ENCODE measurements around the gene DNAJC4. TPM values are rescaled to one million over a fixed set of nuclear protein-coding genes. Genes with fewer than 3 reads are reported as not detected.
A peak's percentile ranks its signal among the peaks of the same experiment; 100 is the strongest.

The DNAJC4 gene
- total and polyA plus RNA-seq, 9 of the 15 experiments (the other 6 are each of a cell fraction or from before 2014, with no cell fraction given), result 4.0 to 32.6 (median 19.9) TPM

- TF ChIP-seq TFAP4 (CRISPR knock-in tag; IDR thresholded peaks at IDR 0.05; ENCODE audit: borderline replicate concordance) (no peak), KDM5B (IDR thresholded peaks at IDR 0.05; ENCODE audit: insufficient replicate concordance, low read depth, low read length) (peak; percentile 16), POLR2A (conservative IDR thresholded peaks at IDR 0.05) (no peak), RERE (CRISPR knock-in tag; IDR thresholded peaks at IDR 0.05; ENCODE audit: borderline replicate concordance) (no peak), ELK1 (CRISPR knock-in tag; IDR thresholded peaks at IDR 0.05) (no peak), XRCC5 (IDR thresholded peaks at IDR 0.05; ENCODE audit: low read depth, low read length) (no peak), RBM25 (IDR thresholded peaks at IDR 0.05; ENCODE audit: low read depth, low read length, severe bottlenecking) (peak; percentile 57), ZNF740 (CRISPR knock-in tag; IDR thresholded peaks at IDR 0.05) (0 out of 2 replicates have a peak, but pooled peaks have one; percentile 10), ZNF740 (tag; IDR thresholded peaks at IDR 0.05) (no peak), YY1 (IDR thresholded peaks at IDR 0.05; ENCODE audit: borderline replicate concordance in 1 of 3, control insufficient read depth in 1 of 3, extremely low read depth in 1 of 3, insufficient read depth in 3 of 3, insufficient read length in 1 of 3, insufficient replicate concordance in 2 of 3, low read depth in 1 of 3, low read length in 2 of 3) (peak in 1 of 3 experiments; percentile 14), ZBTB17 (CRISPR knock-in tag; IDR thresholded peaks at IDR 0.05) (no peak), NKRF (IDR thresholded peaks at IDR 0.05; ENCODE audit: borderline replicate concordance) (no peak), KLF6 (CRISPR knock-in tag; IDR thresholded peaks at IDR 0.05; ENCODE audit: borderline replicate concordance) (no peak), RBFOX2 (IDR thresholded peaks at IDR 0.05; ENCODE audit: low read depth, low read length) (0 out of 2 replicates have a peak, but pooled peaks have one; percentile 4), NR4A1 (CRISPR knock-in tag; IDR thresholded peaks at IDR 0.05) (no peak), NR4A1 (tag; IDR thresholded peaks at IDR 0.05) (0 out of 2 replicates have a peak, but pooled peaks have one; percentile 30)
Observed at GRCh38 chr11:64250415-64251015, 20.2 kb downstream of the DNAJC4 start (continued).
